ENCODE measurements around the gene ZNF521. TPM values are rescaled to one million over a fixed set of nuclear protein-coding genes. Genes with fewer than 3 reads are reported as not detected.

The ZNF521 gene
- total and polyA plus RNA-seq, 8 donors: 0.80 to 290 (median 11.1) TPM

- TF ChIP-seq EP300 (IDR thresholded peaks at IDR 0.05) (no peak), CTCF (IDR thresholded peaks at IDR 0.05) (no peak), POLR2AphosphoS5 (IDR thresholded peaks at IDR 0.05) (no peak), POLR2A (IDR thresholded peaks at IDR 0.05) (no peak)
- no peak for DNase-seq
- WGBS, 5 donors: 95 to 100% (median 96%) methylated on average over 2 of the region's 2 CpGs
- intact Hi-C loops (cut with DNase I; ENCODE audit: low total_unique reads): no loop called here
- H3K36me3 ChIP-seq: no peaks in the 10 kb centered on the region
- no peak overlapping the region for H3K27ac ChIP-seq
- H3K4me3 ChIP-seq: no peak overlapping the region
- H3K9me3 ChIP-seq: no peaks in the 10 kb centered on the region
- no peaks in the 10 kb centered on the region for H3K27me3 ChIP-seq
- H3K4me1 ChIP-seq: no peaks in the 10 kb centered on the region
These were observed 170.0 kb downstream of the ZNF521 start for GRCh38 chr18:25181993-25182392.

GRCh38 chr18:25181581-25181980 lies 170.4 kb downstream of the ZNF521 start:
- 70 to 82% (median 77%) methylated on average over 3 of the region's 3 CpGs for WGBS, 5 donors
- H3K27ac ChIP-seq: no peak overlapping the region
- no peak for TF ChIP-seq POLR2A (IDR thresholded peaks at IDR 0.05)
- no peak for TF ChIP-seq EP300 (IDR thresholded peaks at IDR 0.05)
- TF ChIP-seq POLR2AphosphoS5 (IDR thresholded peaks at IDR 0.05): no peak
- TF ChIP-seq CTCF (IDR thresholded peaks at IDR 0.05): no peak
- H3K27me3 ChIP-seq: no peaks in the 10 kb centered on the region
- H3K4me3 ChIP-seq: no peak overlapping the region
- H3K36me3 ChIP-seq: no peaks in the 10 kb centered on the region
- H3K4me1 ChIP-seq: no peaks in the 10 kb centered on the region
- intact Hi-C loops (cut with DNase I; ENCODE audit: low total_unique reads): no loop called here
- no peaks in the 10 kb centered on the region for H3K9me3 ChIP-seq
- DNase-seq: no peak

- DNase-seq: no peak
- no peaks in the 10 kb centered on the region for H3K4me1 ChIP-seq
- 73 to 89% (median 81%) methylated on average over 6 of the region's 6 CpGs for WGBS, 5 donors
- no peaks in the 10 kb centered on the region for H3K36me3 ChIP-seq
- H3K27me3 ChIP-seq: no peaks in the 10 kb centered on the region
- no peaks in the 10 kb centered on the region for H3K9me3 ChIP-seq
- intact Hi-C loops (cut with DNase I; ENCODE audit: low total_unique reads): no loop called here
- no peak for TF ChIP-seq POLR2A (IDR thresholded peaks at IDR 0.05)
- no peak for TF ChIP-seq EP300 (IDR thresholded peaks at IDR 0.05)
- TF ChIP-seq CTCF (IDR thresholded peaks at IDR 0.05): no peak
- no peak for TF ChIP-seq POLR2AphosphoS5 (IDR thresholded peaks at IDR 0.05)
- H3K4me3 ChIP-seq: no peak overlapping the region
- no peak overlapping the region for H3K27ac ChIP-seq
These were observed 170.9 kb downstream of the ZNF521 start for GRCh38 chr18:25180973-25181548.

- Histone ChIP-seq H3K4me1 (no peaks in the 10 kb centered on the region), H3K27ac (no peak overlapping the region), H3K9me3 (no peaks in the 10 kb centered on the region), H3K36me3 (no peaks in the 10 kb centered on the region), H3K4me3 (no peak overlapping the region), H3K27me3 (no peaks in the 10 kb centered on the region)
- intact Hi-C loops (cut with DNase I; ENCODE audit: low total_unique reads): no loop called here
- DNase-seq: no peak
- TF ChIP-seq EP300 (IDR thresholded peaks at IDR 0.05) (no peak), POLR2AphosphoS5 (IDR thresholded peaks at IDR 0.05) (no peak), CTCF (IDR thresholded peaks at IDR 0.05) (no peak), POLR2A (IDR thresholded peaks at IDR 0.05) (no peak)
- WGBS, 5 donors: 73 to 86% (median 76%) methylated on average over 3 of the region's 3 CpGs
These were observed 174.3 kb downstream of the ZNF521 start for GRCh38 chr18:25177631-25178030.
